HepG2 (cell line): ENCODE results near the gene NES. TPM values are rescaled to one million over a fixed set of nuclear protein-coding genes. Genes with fewer than 3 reads are reported as not detected.
A peak's percentile ranks its signal among the peaks of the same experiment; 100 is the strongest.

Experiments
- ARID5B ChIP-seq: IDR thresholded peaks from 2 replicates; pipeline ENCODE4 v1.4.0; 2020; ENCODE audit warnings: mild to moderate bottlenecking, missing genetic modification reagents
- FOXA1 ChIP-seq, 2 experiments: fragments of 450-650 bp in 1 of 2; sonication (generic) in 1 of 2; formaldehyde crosslinking in 1 of 2; IDR thresholded peaks; 2 replicates each; pipeline versions ENCODE4 v1.4.0 to v1.6.1; 2016 to 2020; ENCODE audit warnings: missing genetic modification reagents in 1 of 2
- GATAD2A ChIP-seq: IDR thresholded peaks from 2 replicates; pipeline ENCODE4 v1.6.1; 2016
- MAZ ChIP-seq, 2 experiments: sonication (generic) in 1 of 2; formaldehyde crosslinking in 1 of 2; IDR thresholded peaks; 2 replicates each; pipeline versions ENCODE4 v1.5.0 to v1.6.1; 2012 to 2020; ENCODE audit warnings: low read depth in 2 of 2, mild to moderate bottlenecking in 2 of 2, borderline replicate concordance in 1 of 2, improper control_type of control experiment in 1 of 2, low read length in 1 of 2, missing genetic modification reagents in 1 of 2, moderate library complexity in 1 of 2
- SNAI1 ChIP-seq: sonication (generic); formaldehyde crosslinking; IDR thresholded peaks from 2 replicates; pipeline ENCODE4 v1.5.0; 2020; ENCODE audit warnings: mild to moderate bottlenecking, missing genetic modification reagents, borderline replicate concordance
- ZNF10 ChIP-seq: sonication (generic); formaldehyde crosslinking; IDR thresholded peaks from 2 replicates; pipeline ENCODE4 v1.4.0; 2020; ENCODE audit warnings: mild to moderate bottlenecking, low read depth, missing genetic modification reagents, borderline replicate concordance
- ZNF136 ChIP-seq: sonication (generic); formaldehyde crosslinking; IDR thresholded peaks from 2 replicates; pipeline ENCODE4 v1.8.1; 2022; ENCODE audit warnings: low read depth, mild to moderate bottlenecking, moderate library complexity, missing genetic modification reagents
- ZNF569 ChIP-seq: sonication (generic); formaldehyde crosslinking; IDR thresholded peaks from 2 replicates; pipeline ENCODE4 v1.5.0; 2020; ENCODE audit warnings: mild to moderate bottlenecking, missing genetic modification reagents, moderate library complexity, borderline replicate concordance
- ZNF687 ChIP-seq: sonication (generic); formaldehyde crosslinking; IDR thresholded peaks from 2 replicates; pipeline ENCODE4 v1.5.1; 2020; ENCODE audit warnings: mild to moderate bottlenecking, missing genetic modification reagents, moderate library complexity
- ZNF740 ChIP-seq: sonication (generic); formaldehyde crosslinking; IDR thresholded peaks from 2 replicates; pipeline ENCODE4 v1.4.0; 2020; ENCODE audit warnings: missing genetic modification reagents
- polyA plus RNA-seq, 8 experiments: library from polyadenylated mRNA; depleted of rRNA in 3 of 8; stranded (reverse) in 7 of 8; unstranded in 1 of 8; fragments of >200 nt; fragmentation: Illumina TruSeq in 4 of 8; extraction: Trizol in 4 of 8; gene quantifications; 2 replicates each; pipeline versions ENCODE4 v1.2.1 to v1.2.3, GENCODE V29; 2011 to 2016; ENCODE audit warnings: low read depth in 4 of 8, missing spikeins in 1 of 8, mixed read lengths in 1 of 8; ENCODE audit not compliant: insufficient read depth in 1 of 8
- total RNA-seq, 5 experiments: library from RNA; depleted of rRNA; stranded (reverse); fragments of >200 nt; fragmentation: Illumina TruSeq; extraction: Trizol; gene quantifications; 2 replicates each; pipeline ENCODE4 v1.2.3, GENCODE V29; 2016; ENCODE audit warnings: low read depth in 1 of 5

The NES gene
- total and polyA plus RNA-seq, 2 of the 13 experiments (the other 11 are each of a cell fraction or from before 2014, with no cell fraction given): 1.7 to 16.6 TPM

GRCh38 chr1:156705321-156705917 lies 28.2 kb upstream of the NES start, which contains the start of gene CRABP2 (continued):
- TF ChIP-seq MAZ (IDR thresholded peaks at IDR 0.05; ENCODE audit: borderline replicate concordance, low read depth, low read length) (no peak), MAZ (CRISPR knock-in tag; IDR thresholded peaks at IDR 0.05; ENCODE audit: low read depth) (0 out of 2 replicates have a peak, but pooled peaks have one; percentile 10), FOXA1 (IDR thresholded peaks at IDR 0.05) (no peak), FOXA1 (CRISPR knock-in tag; IDR thresholded peaks at IDR 0.05) (no peak), ZNF740 (CRISPR knock-in tag) (no peak), ARID5B (0 out of 2 replicates have a peak, but pooled peaks have one; percentile 3), ZNF10 (CRISPR knock-in tag) (no peak), ZNF136 (CRISPR knock-in tag) (no peak), ZNF569 (CRISPR knock-in tag) (no peak), ZNF687 (CRISPR knock-in tag) (0 out of 2 replicates have a peak, but pooled peaks have one; percentile 10), GATAD2A (CRISPR knock-in tag) (no peak), SNAI1 (CRISPR knock-in tag) (no peak)
